SW480 (cell line): ENCODE data around the gene ACIN1.
"Not testable (repeated sequence)": the region's sequence is repeated elsewhere in the genome, so short reads cannot be mapped to it uniquely, and the experiment has no call there.

Experiments used
- DNase-seq: peaks from one replicate; pipeline ENCODE4 v3.0.0-alpha.2; 2016; ENCODE audit warnings: low spot score

Gene ACIN1

GRCh38 chr14:23124337-23124954, 29.5 kb upstream of the ACIN1 start:
- no peak for DNase-seq

DNA sequence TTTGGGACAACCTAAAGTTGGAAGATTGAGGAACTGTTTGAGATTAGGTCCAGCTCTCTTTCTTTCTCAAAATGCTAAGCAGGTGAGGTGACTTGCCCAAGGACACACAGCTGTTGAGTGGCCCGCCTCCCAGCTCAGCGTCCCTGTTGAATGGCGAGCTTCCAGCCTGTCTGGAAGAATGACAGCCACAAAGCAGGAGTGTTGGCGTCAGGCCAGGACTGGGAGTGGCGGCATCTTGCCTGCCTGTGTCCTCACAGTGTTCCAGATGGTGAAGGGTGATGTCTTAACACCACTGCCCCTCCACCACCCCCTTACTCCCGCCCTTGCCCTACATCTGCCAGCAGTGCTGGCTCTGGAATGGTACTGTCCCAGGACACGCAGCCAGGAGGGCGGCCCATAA, 28.5 kb upstream of the ACIN1 start:
- peak; percentile 11 for DNase-seq

GRCh38 chr14:23122086-23122485, 27.1 kb upstream of the ACIN1 start:
- no peak for DNase-seq

DNA sequence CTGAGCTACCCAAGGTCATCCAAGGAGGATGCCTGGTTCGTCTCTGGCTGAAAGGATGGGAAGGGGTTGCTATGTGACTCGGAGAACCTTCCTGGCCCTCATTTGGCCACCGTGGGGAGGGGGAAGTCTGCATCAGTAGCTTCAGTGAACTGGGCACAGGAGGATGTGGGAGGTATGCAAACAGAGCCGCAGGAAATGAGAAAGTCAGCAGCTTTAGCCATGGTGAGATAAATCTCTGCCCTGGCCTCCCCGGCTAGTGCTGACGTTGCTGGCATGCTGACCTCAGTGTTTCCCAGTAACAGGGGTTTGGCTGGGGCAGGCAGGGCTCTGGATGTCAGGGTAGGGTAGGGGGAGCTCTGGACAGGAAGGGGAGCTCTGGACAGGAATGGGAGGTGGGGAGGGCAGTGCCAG, 26.4 kb upstream of the ACIN1 start:
- DNase-seq: no peak

DNA sequence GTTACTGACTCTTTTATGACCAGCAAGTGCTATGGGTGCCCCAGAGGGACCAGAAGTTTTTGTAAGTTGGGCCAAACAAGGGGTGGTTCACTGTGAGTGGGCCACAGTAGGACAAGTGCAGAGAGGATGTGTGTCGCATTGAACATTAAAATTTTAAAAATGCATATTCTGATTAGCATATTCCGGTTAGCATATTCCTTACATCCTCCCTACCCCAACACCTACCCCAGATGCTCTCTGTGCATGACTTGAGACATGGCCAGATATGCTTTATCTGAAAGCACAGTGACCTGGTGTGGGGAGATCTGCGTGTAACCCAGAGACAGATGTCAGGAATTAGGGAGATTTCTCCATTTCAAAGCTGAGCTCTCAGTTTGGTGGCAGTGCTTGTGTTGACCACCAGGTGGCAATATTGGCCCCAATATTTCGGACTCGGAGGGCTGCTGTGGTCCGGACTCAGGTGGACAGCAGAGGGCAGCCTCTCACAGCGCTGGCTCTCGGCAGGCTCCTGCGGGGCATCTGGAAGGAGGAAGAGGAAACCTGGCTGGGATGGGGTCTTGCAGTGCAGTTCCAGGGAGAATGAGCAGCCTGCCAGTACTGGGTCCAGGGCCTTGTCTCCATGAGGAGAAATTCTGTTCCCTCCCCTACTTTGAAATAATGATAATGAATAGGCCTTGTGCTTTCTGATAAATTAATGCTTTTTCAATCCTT, 25.8 kb upstream of the ACIN1 start:
- DNase-seq: peak; percentile 71

DNA sequence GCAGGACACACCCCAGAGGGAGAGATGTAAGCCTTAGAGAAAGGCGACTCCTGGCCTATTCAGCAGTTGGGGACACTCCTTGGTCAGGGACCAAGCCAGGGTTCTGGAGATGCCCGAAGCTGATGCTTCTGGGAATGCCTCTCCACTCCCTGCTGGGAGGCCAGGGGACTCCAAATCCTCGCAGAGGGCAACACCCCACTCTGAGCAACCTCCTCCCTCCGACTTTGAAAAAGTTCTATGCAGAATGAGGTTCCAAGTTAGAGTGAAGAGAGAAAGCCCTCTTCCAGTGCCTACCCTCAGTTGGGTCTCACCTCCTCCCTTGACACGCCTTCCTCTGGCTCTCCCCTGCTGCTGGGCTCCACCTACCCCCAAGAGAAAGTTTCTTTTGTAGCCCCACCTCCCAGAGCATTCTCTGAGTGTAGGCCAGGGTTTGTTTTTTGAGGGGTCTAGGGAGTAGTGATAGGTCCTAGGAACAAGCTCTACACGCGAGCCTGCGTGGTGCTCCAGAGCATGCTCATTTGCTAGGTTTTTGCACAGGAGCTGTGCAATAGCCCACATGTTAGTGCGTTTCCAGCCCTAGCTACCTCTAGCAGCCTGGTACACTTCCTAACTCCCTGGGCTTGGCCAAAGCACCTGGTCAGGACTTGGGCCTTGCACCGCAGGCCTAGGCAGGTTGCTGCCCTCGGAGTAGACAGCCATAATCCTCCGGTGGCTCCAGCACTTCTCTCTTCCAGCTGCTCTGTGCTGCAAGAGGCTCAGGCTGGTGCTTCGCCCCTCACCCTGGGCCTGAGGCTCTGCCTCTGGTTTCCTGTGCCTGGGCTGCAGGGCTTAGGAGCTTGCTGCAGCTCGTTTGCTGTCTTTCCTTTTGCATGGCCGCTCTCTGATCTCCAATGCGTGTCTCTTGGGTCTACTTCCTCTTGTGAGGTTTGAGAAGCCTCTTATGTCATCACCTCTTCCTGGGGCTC, 24.7 kb upstream of the ACIN1 start:
- DNase-seq: no peak

GRCh38 chr14:23118506-23119362, 23.8 kb upstream of the ACIN1 start, which contains the start of gene CEBPE:
CEBPE (minus strand) TSS chr14:23119255; CDS start chr14:23119091, 164 bp downstream.
- DNase-seq: no peak

GRCh38 chr14:23117371-23118020, 22.6 kb upstream of the ACIN1 start:
- DNase-seq: no peak

GRCh38 chr14:23115918-23116317, 21.0 kb upstream of the ACIN1 start:
- no peak for DNase-seq

DNA sequence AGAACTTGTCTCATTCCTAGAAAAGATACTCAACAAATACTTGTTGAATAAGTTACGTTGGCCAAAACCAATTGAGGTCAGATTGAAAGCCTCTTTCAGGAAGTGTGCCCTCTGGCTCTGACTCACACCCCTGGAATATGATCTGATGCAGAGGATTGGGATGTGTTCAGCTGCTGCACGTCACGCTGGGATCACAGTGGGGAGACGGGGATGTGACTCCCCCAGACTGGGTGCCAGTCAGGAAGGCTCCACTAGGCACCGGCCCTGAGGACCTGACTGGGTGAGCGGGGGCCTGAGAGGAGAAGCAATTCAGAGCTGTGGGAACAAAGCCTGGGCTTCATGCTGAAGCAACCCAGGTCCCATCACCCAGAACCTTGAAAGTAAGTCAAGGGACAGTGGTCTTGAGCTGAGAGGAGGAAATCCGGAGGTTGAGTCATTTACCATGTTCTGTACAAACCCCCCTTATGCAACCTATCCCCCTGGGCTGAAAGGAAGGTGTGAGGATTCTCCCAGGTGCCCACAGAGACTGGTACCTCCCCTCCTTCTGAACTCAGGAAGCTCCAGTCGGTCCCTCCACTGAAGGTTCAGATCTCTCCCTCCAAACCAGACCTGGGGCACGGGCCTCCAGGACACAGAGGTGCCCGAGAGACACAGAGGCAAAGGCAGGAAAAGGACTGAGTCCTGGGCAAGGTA, 20.2 kb upstream of the ACIN1 start:
- DNase-seq: peak; percentile 77

- no peak for DNase-seq
These were observed 19.7 kb upstream of the ACIN1 start for GRCh38 chr14:23114669-23115038.

GRCh38 chr14:23114120-23114458, 19.2 kb upstream of the ACIN1 start:
- no peak for DNase-seq

DNA sequence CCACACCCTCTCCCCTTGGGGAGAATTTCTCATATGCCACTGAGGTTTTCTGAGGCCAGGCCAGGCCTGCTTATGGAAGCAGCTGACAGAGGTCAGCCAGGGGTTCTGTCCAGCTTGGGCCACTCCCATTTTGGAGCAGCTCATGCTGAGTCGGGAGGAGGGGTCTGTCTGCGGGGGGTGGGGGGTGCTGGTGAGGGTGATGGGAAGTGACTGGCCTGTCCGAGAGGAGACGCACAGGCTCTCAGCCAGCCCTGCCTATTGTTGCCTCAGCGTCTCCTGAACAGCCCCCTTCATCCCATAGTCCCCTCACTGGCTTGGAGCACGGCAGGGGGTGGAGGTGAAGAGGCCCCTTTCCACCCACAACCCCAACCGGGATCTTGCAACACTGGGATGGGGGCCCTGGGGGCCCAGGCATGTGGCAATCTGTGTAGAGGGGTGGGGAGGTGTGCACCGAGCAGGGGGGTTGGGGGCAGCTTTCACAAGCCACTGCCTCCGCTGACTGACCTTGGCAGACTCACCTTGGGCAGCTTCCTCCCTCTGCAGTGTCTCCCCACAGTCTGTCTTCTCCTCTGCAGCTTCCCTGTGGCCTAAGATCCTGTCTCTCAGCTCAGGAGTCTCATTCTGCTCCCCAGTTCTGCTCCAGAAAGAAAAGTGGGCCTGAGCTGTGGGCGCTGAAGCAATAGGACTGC, 18.6 kb upstream of the ACIN1 start:
- DNase-seq: no peak

GRCh38 chr14:23112359-23113178, 17.6 kb upstream of the ACIN1 start:
- no peak for DNase-seq

- no peak for DNase-seq
These were observed 15.8 kb upstream of the ACIN1 start for GRCh38 chr14:23110579-23111365.

DNA sequence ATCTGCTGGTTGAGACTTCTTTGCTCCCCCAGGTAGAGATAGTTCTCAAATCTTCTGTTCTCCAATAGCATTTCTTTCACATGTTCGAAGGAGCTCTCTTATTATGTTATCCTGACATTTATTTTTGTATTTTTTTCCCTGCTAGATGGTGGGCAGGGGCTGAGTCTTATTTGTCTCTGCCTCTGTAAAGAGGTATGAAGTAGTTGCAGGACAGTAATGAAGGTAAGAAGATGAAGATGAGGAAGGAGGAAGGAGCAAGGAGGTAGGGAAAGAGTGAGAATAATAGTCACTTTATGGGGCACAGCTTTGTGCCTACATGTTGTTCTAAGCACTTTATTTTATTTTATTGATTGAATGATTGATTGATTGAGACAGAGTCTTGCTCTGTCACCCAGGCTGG, 14.8 kb upstream of the ACIN1 start:
- DNase-seq: no peak

GRCh38 chr14:23108169-23108568, 13.2 kb upstream of the ACIN1 start:
- not testable (repeated sequence) for DNase-seq

- DNase-seq: not testable (repeated sequence)
These were observed 12.7 kb upstream of the ACIN1 start for GRCh38 chr14:23107620-23108019.

- no peak for DNase-seq
These were observed 11.8 kb upstream of the ACIN1 start for GRCh38 chr14:23106747-23107045.
